HepG2 (cell line): Measurements from ENCODE around the gene OR14A16. TPM values are rescaled to one million over a fixed set of nuclear protein-coding genes. Genes with fewer than 3 reads are reported as not detected.

Experiments
- ATAC-seq: fragments of 200-7000 bp; cut with Tn5 transposase; 3 replicates; pipeline ENCODE4 v1.9.1; 2020; ENCODE audit warnings: mild to moderate bottlenecking, moderate library complexity
- BruUV-seq: library from RNA; stranded (reverse); fragments of 400-500 nt; replicated peaks from 2 replicates; lab custom pipeline; 2021; lab: Mats Ljungman, UMichigan
- CTCF ChIA-PET: fragments of 300-600 bp; formaldehyde crosslinking; extraction: SDS; loops from one replicate; lab custom pipeline; 2021; ENCODE audit warnings: low total read pairs, inconsistent platforms, low intra/inter-chr PET ratio; lab: Yijun Ruan, JAX
- POLR2A ChIA-PET: fragments of 350-600 bp; sonication (Branson Sonifier 250); formaldehyde crosslinking; loops from one replicate; lab custom pipeline; 2020; ENCODE audit warnings: antibody characterized with exemption, inconsistent platforms; lab: Yijun Ruan, JAX
- DNase-seq: peaks from one replicate; pipeline ENCODE4 v3.0.0-alpha.2; 2015; ENCODE audit warnings: low spot score
- FAIRE-seq: peaks from 3 replicates; lab custom pipeline; 2011; peaks lifted over from hg19 to GRCh38; lab: Jason Lieb, UNC
- H2AFZ ChIP-seq: one replicate; pipeline ENCODE4 v1.6.1; 2011; ENCODE audit warnings: low read length, inconsistent platforms
- H3K27ac ChIP-seq: fragments of 300-600 bp; 3 replicates; pipeline ENCODE4 v1.8.0; 2011; ENCODE audit warnings: mixed run types, mild to moderate bottlenecking, mixed read lengths, low read length, inconsistent platforms; ENCODE audit not compliant: insufficient read depth; ENCODE audit errors: extremely low read length
- H3K27me3 ChIP-seq, 2 experiments: fragments of 200-600 bp in 1 of 2; 2 replicates in 1 of 2; 3 replicates in 1 of 2; pipeline versions ENCODE4 v1.6.0 to v1.8.0; 2011; ENCODE audit warnings: low read length in 2 of 2, mild to moderate bottlenecking in 2 of 2, moderate library complexity in 2 of 2, inconsistent platforms in 1 of 2; ENCODE audit not compliant: insufficient read depth in 2 of 2, control insufficient read depth in 1 of 2
- H3K36me3 ChIP-seq, 2 experiments: fragments of 200-600 bp in 1 of 2; replicated peaks in 1 of 2; 2 replicates in 1 of 2; 3 replicates in 1 of 2; pipeline versions ENCODE4 v1.5.1 to v1.8.0; 2011; ENCODE audit warnings: low read length in 2 of 2, inconsistent platforms in 1 of 2; ENCODE audit not compliant: insufficient read depth in 2 of 2, control insufficient read depth in 1 of 2
- H3K4me1 ChIP-seq: 2 replicates; pipeline ENCODE4 v1.5.1; 2012; ENCODE audit warnings: low read length, inconsistent platforms; ENCODE audit not compliant: insufficient read depth
- H3K4me2 ChIP-seq: 2 replicates; pipeline ENCODE4 v1.6.0; 2011; ENCODE audit warnings: low read depth, low read length, inconsistent platforms
- H3K4me3 ChIP-seq, 3 experiments: fragments of 200-600 bp in 1 of 3; sonication (generic), shearing (Covaris generic) in 1 of 3; replicated peaks in 1 of 3; 2 replicates each; pipeline ENCODE4 v1.5.1; 2011 to 2016; ENCODE audit warnings: low read length in 3 of 3, inconsistent platforms in 2 of 3, low read depth in 2 of 3, mild to moderate bottlenecking in 2 of 3, control low read depth in 1 of 3, mixed read lengths in 1 of 3; ENCODE audit not compliant: insufficient read depth in 1 of 3
- H3K79me2 ChIP-seq: one replicate; pipeline ENCODE4 v1.6.1; 2011; ENCODE audit warnings: low read length, inconsistent platforms; ENCODE audit not compliant: insufficient read depth
- H3K9ac ChIP-seq: 2 replicates; pipeline ENCODE4 v1.6.0; 2011; ENCODE audit warnings: mild to moderate bottlenecking, low read depth, low read length, inconsistent platforms; ENCODE audit not compliant: insufficient read depth
- H3K9me3 ChIP-seq: 2 replicates; pipeline ENCODE4 v1.5.1; 2012; ENCODE audit warnings: mild to moderate bottlenecking, low read length
- H4K20me1 ChIP-seq: 2 replicates; pipeline ENCODE4 v1.6.0; 2011; ENCODE audit warnings: inconsistent platforms, mild to moderate bottlenecking, low read length, moderate library complexity; ENCODE audit not compliant: insufficient read depth
- KDM1A ChIP-seq: IDR thresholded peaks from 2 replicates; pipeline ENCODE4 v1.6.1; 2016; ENCODE audit warnings: missing compliant biosample characterization
- MEF2D ChIP-seq: sonication (generic); formaldehyde crosslinking; IDR thresholded peaks from 2 replicates; pipeline ENCODE4 v1.5.1; 2020; ENCODE audit warnings: mild to moderate bottlenecking, missing genetic modification reagents
- WGBS: methylation state at CpG from one replicate; pipeline ENCODE4 v1.1.6; 2017; ENCODE audit warnings: low lambda C conversion rate; 5-methylcytosine and 5-hydroxymethylcytosine counted together
- in situ Hi-C: cut with HindIII; loops from 2 replicates; pipeline ENCODE4 v1.10.0; 2017; ENCODE audit warnings: low pct_unique_long_range_greater_than_20kb; ENCODE audit not compliant: extremely low pct_ligation_motif_present
- intact Hi-C: fragments of 100-400 bp; cut with micrococcal nuclease; formaldehyde crosslinking; loops from one replicate; pipeline ENCODE4 v1.10.0; 2022; ENCODE audit not compliant: unreplicated experiment
- polyA plus RNA-seq, 8 experiments: library from polyadenylated mRNA; depleted of rRNA in 3 of 8; stranded (reverse) in 7 of 8; unstranded in 1 of 8; fragments of >200 nt; fragmentation: Illumina TruSeq in 4 of 8; extraction: Trizol in 4 of 8; gene quantifications; 2 replicates each; pipeline versions ENCODE4 v1.2.1 to v1.2.3, GENCODE V29; 2011 to 2016; ENCODE audit warnings: low read depth in 4 of 8, missing spikeins in 1 of 8, mixed read lengths in 1 of 8; ENCODE audit not compliant: insufficient read depth in 1 of 8
- total RNA-seq, 5 experiments: library from RNA; depleted of rRNA; stranded (reverse); fragments of >200 nt; fragmentation: Illumina TruSeq; extraction: Trizol; gene quantifications; 2 replicates each; pipeline ENCODE4 v1.2.3, GENCODE V29; 2016; ENCODE audit warnings: low read depth in 1 of 5
- TF ChIP-seq, protein P1 (sequence below), 2 experiments: sonication (generic) in 1 of 2; formaldehyde crosslinking in 1 of 2; IDR thresholded peaks; 2 replicates each; pipeline versions ENCODE4 v1.5.1 to v1.6.1; 2011 to 2020; ENCODE audit warnings: borderline replicate concordance in 1 of 2, low read depth in 1 of 2, low read length in 1 of 2, mild to moderate bottlenecking in 1 of 2, missing genetic modification reagents in 1 of 2, moderate library complexity in 1 of 2
- TF ChIP-seq, protein P2 (sequence below): sonication (generic); formaldehyde crosslinking; IDR thresholded peaks from 2 replicates; pipeline ENCODE4 v1.5.0; 2020; ENCODE audit warnings: missing genetic modification reagents, mild to moderate bottlenecking, borderline replicate concordance
- TF ChIP-seq, protein P3 (sequence below): sonication (generic); formaldehyde crosslinking; IDR thresholded peaks from 2 replicates; pipeline ENCODE4 v1.8.1; 2022; ENCODE audit warnings: low read depth, mild to moderate bottlenecking, missing genetic modification reagents
- TF ChIP-seq, protein P4 (sequence below): sonication (generic); formaldehyde crosslinking; IDR thresholded peaks from 2 replicates; pipeline ENCODE4 v1.8.1; 2023; ENCODE audit warnings: missing genetic modification reagents, inconsistent platforms, borderline replicate concordance
- TF ChIP-seq, protein P5 (sequence below): sonication (generic); formaldehyde crosslinking; IDR thresholded peaks from one replicate; pipeline ENCODE4 v1.5.1; 2020; ENCODE audit warnings: mild to moderate bottlenecking, missing genetic modification reagents; ENCODE audit errors: not compliant biosample characterization

OR14A16 gene
- total and polyA plus RNA-seq, 2 of the 13 experiments (the other 11 are each of a cell fraction or from before 2014, with no cell fraction given): not detected

DNA sequence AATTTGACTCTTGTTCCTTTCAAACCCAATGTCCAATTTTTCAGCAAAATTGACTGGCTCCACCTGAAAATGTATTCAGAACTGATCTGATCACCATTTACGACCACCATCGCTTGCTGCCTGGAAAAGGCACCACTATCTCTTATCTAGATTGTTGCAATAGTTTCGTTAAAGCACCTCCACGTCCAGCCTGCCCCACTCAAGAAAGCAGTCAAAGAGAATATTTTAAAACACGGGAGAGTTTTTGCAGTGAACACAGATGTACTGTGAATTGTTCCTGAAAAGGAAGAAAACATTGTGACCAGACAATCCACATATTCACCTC is 21.7 kb upstream of the OR14A16 start:
- FAIRE-seq: no peak
- no TSS peak for BruUV-seq
- Histone ChIP-seq H3K9ac (no peak overlapping the region), H3K4me3 (no peak overlapping the region), H3K36me3 (no peaks in the 10 kb centered on the region), H3K27ac (no peak overlapping the region), H3K4me2 (no peak overlapping the region), H3K9me3 (no peaks in the 10 kb centered on the region), H3K79me2 (no peaks in the 10 kb centered on the region), H3K27me3 (no peaks in the 10 kb centered on the region; a peak in 1 of 5 replicates), H2AFZ (no peak overlapping the region), H4K20me1 (no peaks in the 10 kb centered on the region), H3K4me1 (no peaks in the 10 kb centered on the region)
- 1% methylated on average over 5 of the region's 5 CpGs for whole genome bisulfite sequencing
- CTCF ChIA-PET: no interaction called here
- in situ Hi-C loops (no loop called here), intact Hi-C loops (no loop called here)
- POLR2A ChIA-PET: no interaction called here
- ATAC-seq: no peak
- no peak for DNase-seq
- TF ChIP-seq, protein P1, sequence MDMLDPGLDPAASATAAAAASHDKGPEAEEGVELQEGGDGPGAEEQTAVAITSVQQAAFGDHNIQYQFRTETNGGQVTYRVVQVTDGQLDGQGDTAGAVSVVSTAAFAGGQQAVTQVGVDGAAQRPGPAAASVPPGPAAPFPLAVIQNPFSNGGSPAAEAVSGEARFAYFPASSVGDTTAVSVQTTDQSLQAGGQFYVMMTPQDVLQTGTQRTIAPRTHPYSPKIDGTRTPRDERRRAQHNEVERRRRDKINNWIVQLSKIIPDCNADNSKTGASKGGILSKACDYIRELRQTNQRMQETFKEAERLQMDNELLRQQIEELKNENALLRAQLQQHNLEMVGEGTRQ (IDR thresholded peaks at IDR 0.05; ENCODE audit: low read depth, low read length): no peak
- TF ChIP-seq, protein P1 (CRISPR knock-in tag; IDR thresholded peaks at IDR 0.05; ENCODE audit: borderline replicate concordance): no peak
- TF ChIP-seq, protein P2, sequence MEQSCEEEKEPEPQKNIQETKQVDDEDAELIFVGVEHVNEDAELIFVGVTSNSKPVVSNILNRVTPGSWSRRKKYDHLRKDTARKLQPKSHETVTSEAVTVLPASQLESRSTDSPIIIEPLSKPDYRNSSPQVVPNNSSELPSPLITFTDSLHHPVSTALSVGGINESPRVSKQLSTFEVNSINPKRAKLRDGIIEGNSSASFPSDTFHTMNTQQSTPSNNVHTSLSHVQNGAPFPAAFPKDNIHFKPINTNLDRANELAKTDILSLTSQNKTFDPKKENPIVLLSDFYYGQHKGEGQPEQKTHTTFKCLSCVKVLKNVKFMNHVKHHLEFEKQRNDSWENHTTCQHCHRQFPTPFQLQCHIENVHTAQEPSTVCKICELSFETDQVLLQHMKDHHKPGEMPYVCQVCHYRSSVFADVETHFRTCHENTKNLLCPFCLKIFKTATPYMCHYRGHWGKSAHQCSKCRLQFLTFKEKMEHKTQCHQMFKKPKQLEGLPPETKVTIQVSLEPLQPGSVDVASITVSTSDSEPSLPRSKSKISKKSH (CRISPR knock-in tag): no peak
- TF ChIP-seq, protein P3, sequence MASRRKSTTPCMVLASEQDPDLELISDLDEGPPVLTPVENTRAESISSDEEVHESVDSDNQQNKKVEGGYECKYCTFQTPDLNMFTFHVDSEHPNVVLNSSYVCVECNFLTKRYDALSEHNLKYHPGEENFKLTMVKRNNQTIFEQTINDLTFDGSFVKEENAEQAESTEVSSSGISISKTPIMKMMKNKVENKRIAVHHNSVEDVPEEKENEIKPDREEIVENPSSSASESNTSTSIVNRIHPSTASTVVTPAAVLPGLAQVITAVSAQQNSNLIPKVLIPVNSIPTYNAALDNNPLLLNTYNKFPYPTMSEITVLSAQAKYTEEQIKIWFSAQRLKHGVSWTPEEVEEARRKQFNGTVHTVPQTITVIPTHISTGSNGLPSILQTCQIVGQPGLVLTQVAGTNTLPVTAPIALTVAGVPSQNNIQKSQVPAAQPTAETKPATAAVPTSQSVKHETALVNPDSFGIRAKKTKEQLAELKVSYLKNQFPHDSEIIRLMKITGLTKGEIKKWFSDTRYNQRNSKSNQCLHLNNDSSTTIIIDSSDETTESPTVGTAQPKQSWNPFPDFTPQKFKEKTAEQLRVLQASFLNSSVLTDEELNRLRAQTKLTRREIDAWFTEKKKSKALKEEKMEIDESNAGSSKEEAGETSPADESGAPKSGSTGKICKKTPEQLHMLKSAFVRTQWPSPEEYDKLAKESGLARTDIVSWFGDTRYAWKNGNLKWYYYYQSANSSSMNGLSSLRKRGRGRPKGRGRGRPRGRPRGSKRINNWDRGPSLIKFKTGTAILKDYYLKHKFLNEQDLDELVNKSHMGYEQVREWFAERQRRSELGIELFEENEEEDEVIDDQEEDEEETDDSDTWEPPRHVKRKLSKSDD (CRISPR knock-in tag): no peak
- TF ChIP-seq KDM1A (no peak), MEF2D (CRISPR knock-in tag) (no peak)
- TF ChIP-seq, protein P4, sequence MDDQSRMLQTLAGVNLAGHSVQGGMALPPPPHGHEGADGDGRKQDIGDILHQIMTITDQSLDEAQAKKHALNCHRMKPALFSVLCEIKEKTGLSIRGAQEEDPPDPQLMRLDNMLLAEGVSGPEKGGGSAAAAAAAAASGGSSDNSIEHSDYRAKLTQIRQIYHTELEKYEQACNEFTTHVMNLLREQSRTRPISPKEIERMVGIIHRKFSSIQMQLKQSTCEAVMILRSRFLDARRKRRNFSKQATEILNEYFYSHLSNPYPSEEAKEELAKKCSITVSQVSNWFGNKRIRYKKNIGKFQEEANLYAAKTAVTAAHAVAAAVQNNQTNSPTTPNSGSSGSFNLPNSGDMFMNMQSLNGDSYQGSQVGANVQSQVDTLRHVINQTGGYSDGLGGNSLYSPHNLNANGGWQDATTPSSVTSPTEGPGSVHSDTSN (CRISPR knock-in tag): no peak
- TF ChIP-seq, protein P5, sequence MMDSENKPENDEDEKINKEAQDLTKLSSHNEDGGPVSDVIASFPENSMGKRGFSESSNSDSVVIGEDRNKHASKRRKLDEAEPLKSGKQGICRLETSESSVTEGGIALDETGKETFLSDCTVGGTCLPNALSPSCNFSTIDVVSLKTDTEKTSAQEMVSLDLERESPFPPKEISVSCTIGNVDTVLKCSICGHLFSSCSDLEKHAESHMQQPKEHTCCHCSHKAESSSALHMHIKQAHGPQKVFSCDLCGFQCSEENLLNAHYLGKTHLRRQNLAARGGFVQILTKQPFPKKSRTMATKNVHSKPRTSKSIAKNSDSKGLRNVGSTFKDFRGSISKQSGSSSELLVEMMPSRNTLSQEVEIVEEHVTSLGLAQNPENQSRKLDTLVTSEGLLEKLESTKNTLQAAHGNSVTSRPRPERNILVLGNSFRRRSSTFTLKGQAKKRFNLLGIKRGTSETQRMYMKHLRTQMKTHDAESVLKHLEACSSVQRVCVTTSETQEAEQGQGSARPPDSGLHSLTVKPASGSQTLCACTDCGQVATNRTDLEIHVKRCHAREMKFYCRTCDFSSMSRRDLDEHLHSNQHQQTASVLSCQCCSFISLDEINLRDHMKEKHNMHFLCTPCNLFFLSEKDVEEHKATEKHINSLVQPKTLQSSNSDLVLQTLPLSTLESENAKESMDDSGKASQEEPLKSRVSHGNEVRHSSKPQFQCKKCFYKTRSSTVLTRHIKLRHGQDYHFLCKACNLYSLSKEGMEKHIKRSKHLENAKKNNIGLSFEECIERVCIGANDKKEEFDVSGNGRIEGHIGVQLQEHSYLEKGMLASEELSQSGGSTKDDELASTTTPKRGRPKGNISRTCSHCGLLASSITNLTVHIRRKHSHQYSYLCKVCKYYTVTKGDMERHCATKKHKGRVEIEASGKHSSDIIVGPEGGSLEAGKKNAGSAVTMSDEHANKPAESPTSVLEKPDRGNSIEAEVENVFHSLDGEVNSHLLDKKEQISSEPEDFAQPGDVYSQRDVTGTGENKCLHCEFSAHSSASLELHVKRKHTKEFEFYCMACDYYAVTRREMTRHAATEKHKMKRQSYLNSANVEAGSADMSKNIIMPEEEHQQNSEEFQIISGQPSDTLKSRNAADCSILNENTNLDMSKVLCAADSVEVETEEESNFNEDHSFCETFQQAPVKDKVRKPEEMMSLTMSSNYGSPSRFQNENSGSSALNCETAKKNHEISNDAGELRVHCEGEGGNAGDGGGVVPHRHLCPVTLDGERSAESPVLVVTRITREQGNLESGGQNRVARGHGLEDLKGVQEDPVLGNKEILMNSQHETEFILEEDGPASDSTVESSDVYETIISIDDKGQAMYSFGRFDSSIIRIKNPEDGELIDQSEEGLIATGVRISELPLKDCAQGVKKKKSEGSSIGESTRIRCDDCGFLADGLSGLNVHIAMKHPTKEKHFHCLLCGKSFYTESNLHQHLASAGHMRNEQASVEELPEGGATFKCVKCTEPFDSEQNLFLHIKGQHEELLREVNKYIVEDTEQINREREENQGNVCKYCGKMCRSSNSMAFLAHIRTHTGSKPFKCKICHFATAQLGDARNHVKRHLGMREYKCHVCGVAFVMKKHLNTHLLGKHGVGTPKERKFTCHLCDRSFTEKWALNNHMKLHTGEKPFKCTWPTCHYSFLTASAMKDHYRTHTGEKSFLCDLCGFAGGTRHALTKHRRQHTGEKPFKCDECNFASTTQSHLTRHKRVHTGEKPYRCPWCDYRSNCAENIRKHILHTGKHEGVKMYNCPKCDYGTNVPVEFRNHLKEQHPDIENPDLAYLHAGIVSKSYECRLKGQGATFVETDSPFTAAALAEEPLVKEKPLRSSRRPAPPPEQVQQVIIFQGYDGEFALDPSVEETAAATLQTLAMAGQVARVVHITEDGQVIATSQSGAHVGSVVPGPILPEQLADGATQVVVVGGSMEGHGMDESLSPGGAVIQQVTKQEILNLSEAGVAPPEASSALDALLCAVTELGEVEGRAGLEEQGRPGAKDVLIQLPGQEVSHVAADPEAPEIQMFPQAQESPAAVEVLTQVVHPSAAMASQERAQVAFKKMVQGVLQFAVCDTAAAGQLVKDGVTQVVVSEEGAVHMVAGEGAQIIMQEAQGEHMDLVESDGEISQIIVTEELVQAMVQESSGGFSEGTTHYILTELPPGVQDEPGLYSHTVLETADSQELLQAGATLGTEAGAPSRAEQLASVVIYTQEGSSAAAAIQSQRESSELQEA (CRISPR knock-in tag): no peak
